ENCODE data around the gene DERL3.

Gene DERL3

DNA sequence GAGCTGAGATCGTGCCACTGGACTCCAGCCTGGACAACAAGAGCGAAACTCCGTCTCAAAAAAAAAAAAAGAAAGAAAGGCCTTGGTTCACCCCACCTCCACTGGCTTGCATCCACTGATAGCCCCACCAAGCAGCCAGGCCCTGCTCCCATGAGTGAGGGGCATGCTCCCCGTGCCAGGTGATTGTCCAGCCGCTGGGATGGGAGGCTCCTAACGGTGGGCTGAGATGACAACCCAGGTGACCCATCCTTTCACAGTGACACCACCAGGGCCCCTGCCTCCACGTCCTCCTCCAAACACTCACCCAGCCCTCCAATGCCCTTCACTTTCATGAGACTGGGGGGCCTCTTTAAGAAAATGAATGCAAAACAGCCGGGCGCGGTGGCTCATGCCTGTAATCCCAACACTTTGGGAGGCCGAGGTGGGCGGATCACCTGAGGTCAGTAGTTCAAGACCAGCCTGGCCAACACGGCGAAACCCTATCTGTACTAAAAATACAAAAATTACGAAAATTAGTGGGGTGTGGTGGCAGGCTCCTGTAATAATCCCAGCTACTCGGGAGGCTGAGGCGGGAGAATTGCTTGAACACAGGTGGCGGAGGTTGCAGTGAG lies 8.6 kb upstream of the DERL3 start:
- DNase-seq (ENCODE audit: low read depth in 2 of 2): no peak

DNA sequence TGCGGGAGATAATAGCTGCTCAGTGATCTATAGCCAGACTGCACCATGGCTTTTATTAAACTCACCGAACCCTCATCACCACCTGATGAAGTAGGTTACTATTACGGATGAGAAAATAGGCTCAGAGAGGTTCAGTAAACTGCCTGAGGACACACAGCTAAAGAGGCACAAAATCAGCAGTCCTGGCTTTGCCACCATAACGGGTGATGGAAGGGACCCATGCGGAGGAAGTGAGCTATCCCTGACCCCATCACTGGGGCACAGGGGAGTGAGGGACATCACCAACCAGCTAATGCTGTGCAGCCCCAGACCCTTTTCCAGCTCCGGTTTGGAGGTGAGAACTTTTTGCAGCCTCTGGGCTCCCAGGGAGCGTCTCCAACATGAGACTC lies 7.3 kb upstream of the DERL3 start:
- no peak for DNase-seq (ENCODE audit: low read depth in 2 of 2)

DNA sequence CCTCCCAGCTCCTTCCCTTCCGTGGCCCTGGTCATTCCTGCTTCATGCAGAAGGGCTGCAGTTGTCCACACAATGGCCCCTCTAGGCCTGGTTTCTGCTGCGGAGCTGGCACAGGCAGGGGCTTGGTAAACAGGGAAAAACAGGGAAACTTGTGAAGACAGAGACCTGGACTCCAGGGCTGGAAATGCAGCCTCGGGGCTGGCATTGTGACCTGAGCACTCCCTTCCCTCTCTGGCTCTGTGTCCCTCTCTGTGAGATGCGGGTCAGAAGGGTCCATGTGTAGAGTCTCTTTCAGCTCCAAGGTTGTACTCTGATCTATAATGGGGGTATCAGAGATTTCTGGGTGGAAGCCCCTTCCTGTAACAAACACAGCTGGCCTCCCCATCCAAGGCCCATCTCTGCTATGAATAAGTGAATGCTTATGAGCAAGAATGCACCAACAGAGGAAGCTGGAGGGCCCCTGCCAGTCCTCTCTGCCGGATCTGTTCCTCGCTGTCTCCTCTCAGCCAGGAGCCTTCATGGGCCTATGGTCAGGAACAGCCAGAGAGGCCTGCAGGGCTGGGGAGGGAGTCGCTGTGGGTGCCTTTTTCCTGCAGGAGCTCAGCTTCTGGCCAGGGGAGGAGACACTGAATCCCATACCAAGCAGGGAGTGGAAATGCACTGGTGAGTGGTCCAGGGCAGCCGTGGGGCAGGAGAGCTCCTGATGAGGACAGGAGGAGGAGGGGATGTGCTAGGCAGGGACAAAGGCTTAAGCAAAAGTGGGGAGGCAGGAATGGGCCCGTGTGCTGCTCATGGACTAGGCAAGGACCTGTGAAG lies 6.7 kb upstream of the DERL3 start:
- no peak for DNase-seq (ENCODE audit: low read depth in 2 of 2)

DNA sequence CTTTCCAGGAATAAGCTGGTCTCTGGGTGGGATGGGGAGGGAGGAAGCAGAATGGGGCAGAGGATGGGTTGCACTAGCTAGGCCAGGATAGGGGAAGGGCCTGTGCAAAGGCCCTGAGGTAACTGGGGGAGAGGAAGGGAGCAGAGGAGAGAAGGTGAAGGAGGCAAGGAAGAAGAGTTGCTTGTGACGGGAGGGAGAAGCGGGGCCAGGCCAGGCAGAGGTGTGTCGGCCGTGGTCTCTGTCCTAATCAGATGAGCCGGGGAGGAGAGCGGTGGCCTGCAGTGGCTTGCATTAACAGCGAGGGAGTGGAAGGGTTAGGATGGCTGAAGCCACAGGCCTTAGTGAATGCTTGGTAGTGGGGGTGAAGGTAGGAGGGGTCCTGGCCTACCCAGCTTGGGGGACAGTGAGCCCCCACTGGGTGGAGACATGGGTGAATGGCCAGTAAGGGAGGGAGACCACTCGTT lies 6.0 kb upstream of the DERL3 start:
- DNase-seq (ENCODE audit: low read depth in 2 of 2): no peak

DNA sequence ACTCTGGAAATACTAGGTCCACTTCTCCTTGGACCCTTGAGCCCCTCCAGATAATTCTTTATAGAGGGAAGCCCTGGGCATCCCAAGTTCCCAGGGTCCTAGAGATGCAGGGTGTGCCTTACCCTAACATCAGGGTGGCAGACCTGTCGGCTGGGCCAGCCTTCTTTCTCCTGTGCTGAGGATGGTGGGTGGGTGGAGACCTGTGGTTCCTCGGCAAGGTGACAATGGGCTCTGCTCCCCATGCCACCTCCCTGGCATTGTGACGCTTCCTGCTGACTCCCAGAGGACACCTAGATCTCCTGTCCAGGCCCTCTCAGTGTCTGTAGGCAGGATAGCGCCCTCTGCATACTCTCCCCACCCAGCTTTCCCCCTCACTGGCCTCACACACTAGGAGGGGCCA lies 3.8 kb upstream of the DERL3 start:
- DNase-seq (ENCODE audit: low read depth in 2 of 2): no peak

DNA sequence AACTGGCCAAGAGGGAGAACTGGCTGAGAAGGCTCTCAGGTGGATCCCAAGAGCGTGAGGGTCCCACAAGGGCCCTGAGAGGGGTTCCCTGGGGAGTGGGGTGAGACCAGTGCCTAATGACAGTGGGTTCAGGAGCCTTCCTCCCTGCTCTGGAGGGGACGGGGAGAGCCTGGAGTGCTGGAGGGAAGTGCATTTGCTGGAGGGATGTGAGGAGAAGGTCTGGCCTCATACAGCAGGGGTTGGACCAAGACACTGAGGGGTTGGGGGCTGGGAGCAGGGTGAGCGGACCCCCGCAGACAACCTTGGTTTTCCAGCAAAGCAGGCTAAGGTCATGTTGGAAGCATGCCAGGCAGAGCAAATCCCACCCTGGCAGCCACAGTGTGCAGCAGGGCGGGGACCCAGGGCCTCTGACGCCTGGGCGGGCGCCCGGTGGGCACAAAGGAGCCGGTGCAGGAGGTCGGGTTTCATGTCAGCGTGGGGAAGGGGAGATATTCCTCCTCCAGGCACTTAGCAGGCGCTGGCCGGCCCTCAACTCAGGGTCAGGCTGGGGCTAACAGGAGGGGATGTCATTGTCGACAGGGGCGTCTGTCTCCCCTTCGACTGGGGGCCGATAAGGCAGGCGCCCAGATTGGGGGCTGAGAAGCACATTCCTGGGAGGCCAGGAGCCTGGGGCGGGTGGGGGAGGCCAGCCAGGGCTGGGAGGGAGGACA lies 3.1 kb upstream of the DERL3 start:
- no peak for DNase-seq (ENCODE audit: low read depth in 2 of 2)

DNA sequence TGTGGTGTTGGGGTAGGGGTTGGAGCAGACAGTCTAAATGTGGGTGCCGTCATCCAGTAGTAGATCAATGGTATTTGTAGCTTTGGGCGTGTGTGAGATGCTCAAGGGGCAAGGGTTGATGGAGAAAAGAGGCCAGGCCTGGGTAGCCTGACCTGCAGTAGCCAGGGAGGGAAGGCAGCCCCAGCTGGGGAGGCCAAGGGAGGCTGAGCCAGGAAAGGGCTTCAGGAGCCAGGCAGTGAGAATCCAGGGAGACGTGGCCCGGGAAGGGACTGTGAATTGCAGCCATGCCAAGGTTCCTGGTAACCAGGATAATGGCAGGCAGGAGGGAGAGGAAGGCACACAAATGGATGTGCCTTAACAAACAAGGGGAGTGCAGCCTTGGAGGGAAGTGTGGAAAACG lies 2.5 kb upstream of the DERL3 start:
- DNase-seq (ENCODE audit: low read depth in 2 of 2): no peak

DNA sequence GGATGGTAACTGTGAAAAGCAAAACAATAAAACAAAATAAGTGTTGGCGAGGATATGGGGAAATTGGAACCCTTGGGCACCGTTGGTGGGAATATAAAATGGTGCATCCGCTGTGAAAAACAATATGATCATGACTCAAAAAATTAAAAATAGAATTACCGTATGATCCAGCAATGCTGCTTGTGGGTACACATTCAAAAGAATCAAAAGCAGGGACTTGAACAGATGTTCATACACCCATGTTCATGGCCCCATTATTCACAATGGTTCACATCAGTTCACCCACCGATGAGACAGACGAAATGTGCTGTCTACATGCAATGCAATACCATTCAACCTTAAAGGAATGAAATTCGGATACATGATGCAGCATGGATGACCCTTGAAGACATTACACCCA lies 1.2 kb upstream of the DERL3 start:
- DNase-seq (ENCODE audit: low read depth in 2 of 2): no peak

DNA sequence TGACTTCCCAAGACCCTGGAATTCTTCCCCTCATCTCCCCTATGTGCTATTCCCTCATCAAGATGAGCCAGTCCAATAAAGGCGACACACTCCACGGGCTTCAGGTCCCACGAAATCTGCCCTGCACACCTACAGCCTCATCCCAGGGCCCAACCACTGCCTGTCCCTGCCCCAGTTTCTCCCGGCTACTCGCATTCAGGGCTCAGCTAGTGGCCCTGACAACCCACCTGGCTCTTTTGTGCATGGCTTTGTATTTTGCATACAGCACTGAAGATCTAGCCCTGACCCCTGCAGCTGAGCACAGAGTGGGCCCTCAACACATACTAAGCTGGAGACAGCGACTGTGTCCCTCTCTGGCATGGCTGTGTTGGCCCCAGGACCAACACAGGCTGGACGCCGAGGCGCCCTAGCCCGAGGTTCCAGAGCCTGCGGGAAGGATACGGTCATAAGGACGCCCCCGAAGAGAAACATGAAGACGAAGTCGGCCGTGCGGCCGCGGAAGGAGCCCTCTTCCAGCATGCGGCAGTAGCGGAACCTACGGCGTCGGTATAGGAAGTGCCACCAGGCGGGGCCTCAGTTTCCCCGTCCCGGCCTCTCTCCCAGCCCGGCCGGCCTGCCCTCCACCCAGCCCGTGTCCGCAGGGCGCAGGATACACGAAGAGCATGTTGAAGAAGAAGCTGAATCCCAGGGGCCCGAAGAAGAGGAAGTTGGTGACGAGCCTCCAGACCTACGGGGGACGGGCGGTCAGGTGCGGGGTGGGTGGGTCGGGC lies 710 bp downstream of the DERL3 start:
- DNase-seq (ENCODE audit: low read depth in 2 of 2): no peak

DNA sequence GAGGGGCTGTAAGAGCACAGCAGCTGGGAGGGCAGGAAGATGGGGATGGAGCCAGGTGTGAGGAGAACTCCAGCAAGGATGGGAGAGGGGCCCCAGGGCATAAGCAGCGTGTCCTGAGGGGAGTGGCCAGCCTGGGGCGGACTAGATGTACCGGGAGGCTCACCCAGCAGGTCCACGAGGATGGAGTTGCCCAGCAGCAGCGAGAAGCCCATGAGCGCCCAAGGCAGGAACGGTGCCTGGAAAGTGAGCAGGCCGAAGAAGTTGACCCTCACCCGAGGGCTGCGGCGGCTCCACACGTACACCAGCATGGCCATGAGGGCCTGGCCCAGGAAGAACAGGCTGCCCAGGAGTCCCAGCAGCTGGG lies 1.3 kb downstream of the DERL3 start:
- no peak for DNase-seq (ENCODE audit: low read depth in 2 of 2)

DNA sequence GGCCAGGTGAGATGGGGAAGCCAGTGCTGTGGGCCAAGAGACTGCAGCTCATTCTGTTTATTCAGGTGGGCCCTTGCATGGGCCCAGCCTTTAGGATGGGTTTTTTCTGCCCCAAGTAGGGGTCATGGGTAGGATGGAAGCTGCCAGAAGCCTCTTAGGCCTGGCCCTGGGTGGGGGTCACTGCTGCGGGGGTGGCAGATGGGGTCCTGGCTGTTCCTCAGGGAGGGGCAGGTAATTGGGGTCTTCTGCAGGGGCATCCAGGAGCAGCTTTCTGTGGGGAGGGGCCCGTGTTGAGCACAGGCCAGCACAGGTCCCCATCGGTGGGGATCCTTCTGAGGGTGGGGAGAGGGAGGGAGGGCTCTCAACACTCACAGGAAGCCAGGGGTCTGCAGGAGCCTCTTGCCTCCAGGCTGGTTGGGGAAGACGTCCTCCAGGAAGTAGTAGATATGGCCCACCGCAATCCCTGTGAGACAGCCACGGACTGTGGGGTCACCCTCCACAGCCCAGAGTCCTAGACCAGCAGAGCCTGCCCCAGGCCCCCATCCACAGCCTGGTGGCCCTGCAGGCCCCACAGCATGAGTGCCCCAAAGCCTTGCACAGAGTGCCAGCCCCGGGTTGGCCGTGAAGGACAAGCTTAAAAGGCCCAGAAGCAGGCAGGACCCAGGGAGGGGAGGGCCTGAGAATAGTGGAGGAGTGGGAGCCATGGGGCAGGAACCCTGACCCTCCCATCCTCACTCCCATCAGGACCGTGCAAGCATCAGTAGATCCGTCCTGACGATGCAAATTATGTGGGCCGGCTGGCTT lies 1.9 kb downstream of the DERL3 start:
- DNase-seq (ENCODE audit: low read depth in 2 of 2): no peak

DNA sequence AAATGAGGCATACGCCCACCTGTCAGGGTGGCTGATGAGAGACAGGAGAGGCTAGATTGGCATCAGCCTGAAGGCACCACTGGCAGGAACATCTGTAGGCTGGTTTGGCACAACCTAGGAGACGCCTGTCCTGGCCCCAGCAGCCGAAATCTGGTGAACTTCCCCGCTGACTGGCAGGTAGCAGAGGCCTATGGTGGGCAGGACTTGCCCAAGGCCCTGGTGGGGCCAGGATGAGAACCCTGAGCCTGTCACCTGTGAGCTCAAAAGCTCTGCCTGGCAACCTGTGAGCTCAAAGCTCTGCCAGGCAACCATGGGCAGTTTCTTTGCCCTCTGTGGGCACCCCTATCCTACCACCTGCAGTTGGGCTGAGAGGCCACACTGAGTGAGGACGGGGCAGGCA lies 2.5 kb downstream of the DERL3 start:
- DNase-seq (ENCODE audit: low read depth in 2 of 2): no peak

DNA sequence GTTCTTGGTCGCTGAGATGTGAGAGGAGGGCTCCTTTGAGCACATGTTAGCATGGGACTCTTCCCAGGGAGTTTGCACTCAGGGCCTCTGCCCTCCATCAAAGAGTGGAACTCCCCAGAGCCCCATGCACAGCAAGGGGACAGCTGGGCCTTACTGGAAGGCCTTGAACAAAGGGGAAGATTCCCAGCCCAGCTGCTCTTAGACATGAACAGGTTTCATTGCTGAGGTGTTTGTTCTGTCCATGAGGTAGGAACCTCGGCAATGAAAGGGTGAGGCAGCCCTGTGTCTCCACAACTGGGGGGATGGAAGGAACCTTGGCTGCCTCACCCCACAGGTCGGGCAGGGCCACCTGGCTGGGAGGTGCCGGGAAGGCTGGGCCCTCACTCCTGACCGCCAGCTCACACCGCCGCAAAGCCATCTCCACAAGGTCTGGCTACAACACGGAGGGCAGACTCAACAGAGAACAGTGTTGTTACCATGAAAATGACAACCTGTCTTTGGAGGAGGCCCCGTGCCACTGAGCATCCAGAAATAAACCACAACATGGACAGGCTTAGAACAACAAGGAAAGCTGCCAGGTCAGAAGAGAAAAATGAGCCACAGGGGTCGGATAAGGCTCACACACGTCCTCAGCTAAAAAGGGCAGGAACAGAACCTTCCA lies 3.2 kb downstream of the DERL3 start:
- no peak for DNase-seq (ENCODE audit: low read depth in 2 of 2)

DNA sequence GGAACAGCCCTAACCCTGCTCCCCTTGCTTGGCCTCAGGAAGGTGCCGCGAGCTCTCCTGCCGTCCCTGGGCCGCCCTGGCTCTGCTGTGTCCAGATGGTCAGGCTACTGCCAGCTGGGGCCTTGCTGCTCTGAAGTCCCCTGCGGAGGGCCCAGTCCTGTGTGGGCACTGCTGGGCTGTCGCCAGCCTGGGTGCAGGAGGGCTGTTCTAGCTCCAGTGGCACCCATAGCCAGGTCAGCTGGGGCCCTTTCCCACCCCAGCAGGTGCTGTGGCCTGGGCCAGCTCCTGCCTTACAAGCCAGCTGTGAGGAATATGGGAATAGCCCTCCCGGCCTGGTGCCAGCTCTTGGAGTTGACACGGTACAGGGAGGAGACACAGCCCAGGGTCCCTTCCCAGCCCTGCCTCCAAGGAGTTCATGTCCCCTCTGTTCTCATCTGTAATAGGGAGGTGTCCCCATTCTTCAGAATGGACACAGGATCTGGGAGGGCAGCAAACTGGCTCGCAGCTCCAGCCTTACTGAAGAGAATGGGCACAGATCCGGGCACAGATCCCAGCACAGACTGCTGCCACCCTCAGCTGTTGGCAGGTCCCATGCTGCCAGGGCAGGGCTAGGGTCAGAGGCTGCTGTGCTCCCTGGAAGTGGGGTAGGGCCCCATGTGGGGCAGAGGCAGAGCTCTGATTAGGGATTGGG lies 3.9 kb downstream of the DERL3 start:
- DNase-seq (ENCODE audit: low read depth in 2 of 2): no peak

DNA sequence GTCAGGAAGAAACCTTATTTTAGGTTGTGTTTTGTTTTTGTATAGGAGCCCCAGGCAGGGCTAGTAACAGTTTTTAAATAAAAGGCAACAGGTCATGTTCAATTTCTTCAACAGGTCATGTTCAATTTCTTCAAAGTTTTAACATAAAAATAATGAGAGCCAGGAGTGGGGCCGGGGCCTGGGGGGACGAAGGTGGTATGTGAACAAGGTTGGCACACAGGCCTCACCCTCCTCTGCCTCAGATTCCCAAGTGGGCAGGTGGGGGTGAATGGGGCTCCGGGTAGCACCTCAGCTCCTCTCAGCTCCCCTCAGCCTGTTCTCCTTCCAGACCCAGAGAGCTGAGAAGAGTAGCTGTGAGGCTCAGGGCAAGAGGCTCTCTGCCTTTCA lies 4.4 kb downstream of the DERL3 start:
- no peak for DNase-seq (ENCODE audit: low read depth in 2 of 2)

DNA sequence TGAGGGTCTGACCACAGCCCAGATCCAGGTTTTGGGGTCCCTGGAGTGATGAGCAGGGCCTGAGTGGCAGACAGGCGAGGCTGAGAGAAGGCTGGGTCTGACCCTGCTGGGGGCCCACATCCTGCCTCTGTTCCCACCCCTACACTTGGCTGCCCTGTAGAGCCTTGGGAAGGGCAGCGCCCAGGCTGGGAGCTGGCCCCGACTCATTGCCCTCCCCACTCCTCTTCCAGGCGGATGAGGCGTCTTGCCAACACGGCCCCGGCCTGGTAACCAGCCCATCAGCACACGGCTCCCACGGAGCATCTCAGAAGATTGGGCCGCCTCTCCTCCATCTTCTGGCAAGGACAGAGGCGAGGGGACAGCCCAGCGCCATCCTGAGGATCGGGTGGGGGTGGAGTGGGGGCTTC lies 4.9 kb downstream of the DERL3 start:
- DNase-seq (ENCODE audit: low read depth in 2 of 2): no peak

DNA sequence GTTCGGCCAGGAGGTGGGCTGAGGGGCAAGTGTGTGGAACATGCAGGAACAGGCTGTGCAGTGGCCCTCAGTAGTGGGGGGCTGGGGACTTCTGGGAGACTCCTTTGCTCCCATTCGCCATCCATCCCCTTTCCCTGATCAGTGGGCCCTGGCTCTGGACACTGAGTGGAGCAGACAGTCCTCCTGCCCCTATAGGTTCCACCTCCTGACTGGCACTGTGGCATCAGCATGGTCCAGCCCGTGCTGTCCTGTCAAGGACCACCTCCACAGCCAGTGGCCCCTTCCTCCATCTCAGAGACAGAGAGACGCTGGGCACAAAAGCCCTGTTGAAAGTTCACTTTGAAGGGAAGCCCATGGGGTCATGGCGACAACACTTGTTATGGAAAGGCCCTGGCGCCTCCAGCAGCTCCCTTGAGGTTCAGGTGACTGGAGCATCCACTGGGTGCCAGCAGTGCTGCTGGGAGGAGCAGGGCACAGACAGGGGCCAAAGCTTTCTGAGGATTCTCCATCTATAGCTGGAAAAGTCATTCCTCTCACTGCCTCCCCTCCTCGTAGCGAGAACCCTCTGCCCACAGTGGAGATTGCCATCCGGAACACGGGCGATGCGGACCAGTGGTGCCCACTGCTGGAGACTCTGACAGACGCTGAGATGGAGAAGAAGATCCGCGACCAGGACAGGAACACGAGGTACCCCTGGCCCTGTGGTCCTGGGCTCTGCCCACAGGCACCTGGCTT lies 5.6 kb downstream of the DERL3 start:
- DNase-seq (ENCODE audit: low read depth in 2 of 2): no peak

DNA sequence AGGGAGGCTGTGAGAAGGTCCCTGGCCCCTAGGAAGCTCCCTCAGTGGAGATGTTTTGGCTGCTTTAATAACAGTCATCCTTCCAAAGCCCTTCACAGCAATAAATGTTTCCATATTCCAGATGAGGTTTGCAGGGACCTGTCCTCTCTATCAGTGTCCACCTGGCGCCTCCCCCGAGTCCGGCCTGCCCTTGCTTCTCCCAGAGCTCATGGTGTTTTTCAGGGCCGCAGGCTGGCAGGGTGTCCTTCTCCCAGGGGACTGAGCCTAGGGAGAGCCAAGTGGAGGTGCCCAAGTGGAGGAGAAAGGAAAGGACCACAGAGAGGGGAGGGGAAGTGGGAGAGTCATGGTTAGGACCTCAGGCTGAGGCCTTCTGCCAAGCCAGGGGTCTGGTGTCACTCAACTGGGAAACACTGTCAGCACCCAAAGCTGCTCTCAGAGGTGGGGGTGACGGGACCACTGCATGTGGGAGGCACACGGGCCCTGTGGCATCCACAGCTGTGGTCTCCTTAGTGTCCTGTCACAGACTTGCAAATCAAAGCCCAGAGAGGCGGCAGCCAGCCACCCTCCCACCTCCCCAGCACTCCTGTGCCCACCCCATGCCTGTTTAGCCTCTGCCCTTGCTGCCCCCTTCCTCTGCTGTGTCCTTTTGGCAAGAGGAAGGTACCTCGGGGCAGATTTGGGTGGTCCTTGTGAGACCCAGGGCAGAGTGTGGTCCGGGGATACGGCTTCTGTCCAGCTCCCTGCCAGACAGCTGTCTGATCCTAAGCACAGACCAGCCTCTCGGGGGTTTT lies 6.4 kb downstream of the DERL3 start:
- DNase-seq (ENCODE audit: low read depth in 2 of 2): no peak

DNA sequence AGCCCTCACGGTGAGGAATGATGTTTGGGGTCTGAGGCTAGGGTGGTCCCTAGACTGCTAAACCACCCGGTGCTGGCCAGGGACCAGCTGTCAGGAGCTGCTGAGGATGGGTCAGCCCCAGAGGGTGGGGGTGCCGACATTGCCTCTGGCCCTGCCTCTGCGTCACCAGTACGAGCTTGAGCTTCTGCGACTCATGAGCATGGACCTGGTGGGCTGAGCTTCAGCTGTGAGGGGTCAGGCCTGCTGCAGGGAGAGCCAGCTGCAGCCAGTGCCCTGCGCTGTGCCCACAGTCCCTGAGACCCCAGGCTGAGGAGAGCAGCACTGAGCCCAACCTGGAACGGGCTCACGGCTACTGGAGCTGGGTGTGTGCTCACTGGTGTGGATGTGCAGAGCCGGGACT lies 7.0 kb downstream of the DERL3 start:
- DNase-seq (ENCODE audit: low read depth in 2 of 2): no peak

Measured in stimulated activated CD4-positive, alpha-beta T cell treated with anti-CD3 and anti-CD28 coated beads, Interleukin-1b, Interleukin-23, amount 100 ng/mL, for 4 hours (primary cell).